ENCODE measurements around the gene PIEZO1. TPM values are rescaled to one million over a fixed set of nuclear protein-coding genes. Genes with fewer than 3 reads are reported as not detected.
"Not testable (repeated sequence)": the region's sequence is repeated elsewhere in the genome, so short reads cannot be mapped to it uniquely, and the experiment has no call there.

PIEZO1 gene
- total and polyA plus RNA-seq, 2 donors (not counting 1 experiment from before 2014, with no cell fraction given): 94.5 to 313 TPM

- DNase-seq (ENCODE audit: low read depth in 2 of 2): peak in 1 of 2 donors; percentile 51
- H3K4me3 ChIP-seq (replicated peaks in 1 of 4; ENCODE audit: control extremely low read depth in 1 of 4, insufficient read depth in 1 of 4, low read depth in 3 of 4, low read length in 4 of 4): no peak overlapping the region
Measured at GRCh38 chr16:88792078-88792550, 7.1 kb upstream of the PIEZO1 start.

DNA sequence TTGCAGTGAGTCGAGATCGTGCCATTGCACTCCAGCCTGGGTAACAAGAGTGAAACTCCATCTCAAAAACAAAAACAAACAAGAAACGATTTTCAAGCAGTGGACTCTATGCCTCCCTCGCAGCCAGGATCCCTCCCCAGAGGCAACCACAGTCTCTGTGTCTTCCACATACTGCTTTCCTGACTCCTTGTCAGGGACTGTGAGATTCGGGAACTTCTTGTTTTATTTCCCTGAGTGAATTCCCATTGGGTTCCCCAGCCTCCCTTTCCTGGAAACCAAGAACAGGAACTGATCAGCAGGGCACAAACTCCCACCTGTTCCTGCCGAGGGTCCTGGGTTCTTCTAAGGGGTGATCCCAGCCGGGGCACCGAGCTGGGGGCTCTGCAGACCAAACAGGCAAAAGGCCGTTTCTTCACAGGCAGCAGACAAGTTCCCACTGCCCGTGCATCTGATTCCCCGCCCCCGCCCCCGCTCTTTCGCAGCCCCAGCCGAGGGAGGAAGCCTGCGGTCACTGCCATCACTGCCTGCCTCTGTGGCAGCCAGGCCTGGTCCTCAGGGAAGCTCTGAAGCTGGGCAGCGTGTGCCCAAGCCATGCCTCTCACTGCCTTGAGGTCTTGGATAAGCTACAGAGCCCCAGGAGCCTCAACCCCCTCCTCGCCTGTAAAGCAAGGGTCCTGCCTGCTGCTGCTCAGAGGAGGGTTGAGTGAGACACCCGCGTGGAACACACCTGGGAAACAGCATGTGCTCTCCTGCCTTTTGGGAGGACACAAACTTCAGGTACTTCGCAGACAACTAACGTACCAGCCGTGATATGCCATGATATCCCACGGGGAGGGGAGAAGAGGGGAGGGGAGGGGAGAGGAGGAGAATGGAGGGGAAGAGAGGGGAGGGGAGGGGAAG lies 5.5 kb upstream of the PIEZO1 start:
- Histone ChIP-seq H3K36me3 (ENCODE audit: control insufficient read depth, insufficient read depth, low read length) (no peaks in the 10 kb centered on the region), H3K4me3 (replicated peaks in 1 of 4; ENCODE audit: control extremely low read depth in 1 of 4, insufficient read depth in 1 of 4, low read depth in 3 of 4, low read length in 4 of 4) (no peak overlapping the region), H3K9ac (ENCODE audit: insufficient read depth, low read length) (peak overlapping the region; percentile 16), H3K4me2 (ENCODE audit: extremely low read depth, insufficient read depth, low read length) (peak overlapping the region; percentile 13), H3K79me2 (ENCODE audit: control insufficient read depth, insufficient read depth, low read length) (no peaks in the 10 kb centered on the region), H3K27me3 (ENCODE audit: control insufficient read depth, insufficient read depth, low read length) (no peaks in the 10 kb centered on the region), H3K4me1 (ENCODE audit: control insufficient read depth, extremely low read depth, insufficient read depth, low read length) (peaks cover 3% of the 10 kb centered on the region), H3K9me3 (ENCODE audit: control insufficient read depth, insufficient read depth, low read depth, low read length) (no peaks in the 10 kb centered on the region), H4K20me1 (ENCODE audit: control insufficient read depth, extremely low read depth, insufficient read depth, low read length) (no peaks in the 10 kb centered on the region), H2AFZ (ENCODE audit: low read length) (peak overlapping the region; percentile 41), H3K27ac (ENCODE audit: insufficient read depth, low read length) (no peak overlapping the region)
- TF ChIP-seq, protein P1, sequence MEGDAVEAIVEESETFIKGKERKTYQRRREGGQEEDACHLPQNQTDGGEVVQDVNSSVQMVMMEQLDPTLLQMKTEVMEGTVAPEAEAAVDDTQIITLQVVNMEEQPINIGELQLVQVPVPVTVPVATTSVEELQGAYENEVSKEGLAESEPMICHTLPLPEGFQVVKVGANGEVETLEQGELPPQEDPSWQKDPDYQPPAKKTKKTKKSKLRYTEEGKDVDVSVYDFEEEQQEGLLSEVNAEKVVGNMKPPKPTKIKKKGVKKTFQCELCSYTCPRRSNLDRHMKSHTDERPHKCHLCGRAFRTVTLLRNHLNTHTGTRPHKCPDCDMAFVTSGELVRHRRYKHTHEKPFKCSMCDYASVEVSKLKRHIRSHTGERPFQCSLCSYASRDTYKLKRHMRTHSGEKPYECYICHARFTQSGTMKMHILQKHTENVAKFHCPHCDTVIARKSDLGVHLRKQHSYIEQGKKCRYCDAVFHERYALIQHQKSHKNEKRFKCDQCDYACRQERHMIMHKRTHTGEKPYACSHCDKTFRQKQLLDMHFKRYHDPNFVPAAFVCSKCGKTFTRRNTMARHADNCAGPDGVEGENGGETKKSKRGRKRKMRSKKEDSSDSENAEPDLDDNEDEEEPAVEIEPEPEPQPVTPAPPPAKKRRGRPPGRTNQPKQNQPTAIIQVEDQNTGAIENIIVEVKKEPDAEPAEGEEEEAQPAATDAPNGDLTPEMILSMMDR (conservative IDR thresholded peaks at IDR 0.05 in 1 of 2, IDR thresholded peaks at IDR 0.05 in 1 of 2; ENCODE audit: low read depth in 1 of 2, low read length in 2 of 2): no peak
- TF ChIP-seq EZH2 (IDR thresholded peaks at IDR 0.05; ENCODE audit: low read length, missing control alignments): no peak
- DNase-seq (ENCODE audit: low read depth in 2 of 2): peak in 1 of 2 donors; percentile 56

More at GRCh38 chr16:88792078-88792550, 7.1 kb upstream of the PIEZO1 start:
- Histone ChIP-seq H4K20me1 (ENCODE audit: control insufficient read depth, extremely low read depth, insufficient read depth, low read length) (no peaks in the 10 kb centered on the region), H3K9me3 (ENCODE audit: control insufficient read depth, insufficient read depth, low read depth, low read length) (no peaks in the 10 kb centered on the region), H3K9ac (ENCODE audit: insufficient read depth, low read length) (no peak overlapping the region), H3K4me2 (ENCODE audit: extremely low read depth, insufficient read depth, low read length) (no peak overlapping the region), H2AFZ (ENCODE audit: low read length) (no peak overlapping the region), H3K36me3 (ENCODE audit: control insufficient read depth, insufficient read depth, low read length) (no peaks in the 10 kb centered on the region), H3K27ac (ENCODE audit: insufficient read depth, low read length) (no peak overlapping the region), H3K27me3 (ENCODE audit: control insufficient read depth, insufficient read depth, low read length) (no peaks in the 10 kb centered on the region), H3K4me1 (ENCODE audit: control insufficient read depth, extremely low read depth, insufficient read depth, low read length) (peaks cover 3% of the 10 kb centered on the region), H3K79me2 (ENCODE audit: control insufficient read depth, insufficient read depth, low read length) (no peaks in the 10 kb centered on the region)
- TF ChIP-seq, protein P1 (conservative IDR thresholded peaks at IDR 0.05 in 1 of 2, IDR thresholded peaks at IDR 0.05 in 1 of 2; ENCODE audit: low read depth in 1 of 2, low read length in 2 of 2): no peak
- TF ChIP-seq EZH2 (IDR thresholded peaks at IDR 0.05; ENCODE audit: low read length, missing control alignments): no peak

- no peak overlapping the region for H3K4me3 ChIP-seq (replicated peaks in 1 of 4; ENCODE audit: control extremely low read depth in 1 of 4, insufficient read depth in 1 of 4, low read depth in 3 of 4, low read length in 4 of 4)
- H3K79me2 ChIP-seq (ENCODE audit: control insufficient read depth, insufficient read depth, low read length): no peaks in the 10 kb centered on the region
- H3K36me3 ChIP-seq (ENCODE audit: control insufficient read depth, insufficient read depth, low read length): no peaks in the 10 kb centered on the region
- no peak overlapping the region for H3K27ac ChIP-seq (ENCODE audit: insufficient read depth, low read length)
- peaks cover 3% of the 10 kb centered on the region for H3K4me1 ChIP-seq (ENCODE audit: control insufficient read depth, extremely low read depth, insufficient read depth, low read length)
- no peak overlapping the region for H3K4me2 ChIP-seq (ENCODE audit: extremely low read depth, insufficient read depth, low read length)
- DNase-seq (ENCODE audit: low read depth in 2 of 2): no peak
- H4K20me1 ChIP-seq (ENCODE audit: control insufficient read depth, extremely low read depth, insufficient read depth, low read length): no peaks in the 10 kb centered on the region
- no peaks in the 10 kb centered on the region for H3K27me3 ChIP-seq (ENCODE audit: control insufficient read depth, insufficient read depth, low read length)
- H3K9me3 ChIP-seq (ENCODE audit: control insufficient read depth, insufficient read depth, low read depth, low read length): no peaks in the 10 kb centered on the region
- H2AFZ ChIP-seq (ENCODE audit: low read length): no peak overlapping the region
- TF ChIP-seq, protein P1 (conservative IDR thresholded peaks at IDR 0.05 in 1 of 2, IDR thresholded peaks at IDR 0.05 in 1 of 2; ENCODE audit: low read depth in 1 of 2, low read length in 2 of 2): no peak
- no peak for TF ChIP-seq EZH2 (IDR thresholded peaks at IDR 0.05; ENCODE audit: low read length, missing control alignments)
- no peak overlapping the region for H3K9ac ChIP-seq (ENCODE audit: insufficient read depth, low read length)
Measured at GRCh38 chr16:88789594-88789993, 4.6 kb upstream of the PIEZO1 start.

DNA sequence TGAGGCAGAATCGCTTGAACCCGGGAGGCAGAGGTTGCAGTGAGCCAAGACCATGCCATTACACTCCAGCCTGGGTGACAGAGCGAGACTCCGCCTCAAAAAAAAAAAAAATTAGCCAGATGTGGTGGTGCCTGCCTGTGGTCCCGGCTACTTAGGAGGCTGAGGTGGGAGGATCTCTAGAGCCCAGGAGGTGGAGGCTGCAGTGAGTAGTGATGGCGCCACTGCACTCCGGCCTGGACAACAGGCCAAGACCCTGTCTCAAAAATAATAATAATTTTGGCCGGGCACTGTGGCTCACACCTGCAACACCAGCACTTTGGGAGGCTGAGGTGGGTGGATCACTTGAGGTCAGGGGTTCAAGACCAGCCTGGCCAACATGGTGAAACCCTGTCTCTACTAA lies 3.7 kb upstream of the PIEZO1 start:
- not testable (repeated sequence) for H3K4me1 ChIP-seq (ENCODE audit: control insufficient read depth, extremely low read depth, insufficient read depth, low read length); H3K9ac ChIP-seq (ENCODE audit: insufficient read depth, low read length); H3K27me3 ChIP-seq (ENCODE audit: control insufficient read depth, insufficient read depth, low read length); H3K27ac ChIP-seq (ENCODE audit: insufficient read depth, low read length); DNase-seq (ENCODE audit: low read depth in 2 of 2); H4K20me1 ChIP-seq (ENCODE audit: control insufficient read depth, extremely low read depth, insufficient read depth, low read length); H3K4me3 ChIP-seq (replicated peaks in 1 of 4; ENCODE audit: control extremely low read depth in 1 of 4, insufficient read depth in 1 of 4, low read depth in 3 of 4, low read length in 4 of 4); H3K79me2 ChIP-seq (ENCODE audit: control insufficient read depth, insufficient read depth, low read length); H3K36me3 ChIP-seq (ENCODE audit: control insufficient read depth, insufficient read depth, low read length); H3K9me3 ChIP-seq (ENCODE audit: control insufficient read depth, insufficient read depth, low read depth, low read length); H2AFZ ChIP-seq (ENCODE audit: low read length); H3K4me2 ChIP-seq (ENCODE audit: extremely low read depth, insufficient read depth, low read length)

Measured in fibroblast of lung (primary cell).